ENCODE results near the gene FREM1. TPM values are rescaled to one million over a fixed set of nuclear protein-coding genes. Genes with fewer than 3 reads are reported as not detected.

FREM1 gene
- total RNA-seq, 4 donors from 2014 or later = 0.53 to 2.8 (median 1.5) TPM

- WGBS, 2 donors = 94 to 95% methylated on average over 7 of the region's 7 CpGs
- TF ChIP-seq POLR2A (IDR thresholded peaks at IDR 0.05) = no peak
- TF ChIP-seq, protein P1, sequence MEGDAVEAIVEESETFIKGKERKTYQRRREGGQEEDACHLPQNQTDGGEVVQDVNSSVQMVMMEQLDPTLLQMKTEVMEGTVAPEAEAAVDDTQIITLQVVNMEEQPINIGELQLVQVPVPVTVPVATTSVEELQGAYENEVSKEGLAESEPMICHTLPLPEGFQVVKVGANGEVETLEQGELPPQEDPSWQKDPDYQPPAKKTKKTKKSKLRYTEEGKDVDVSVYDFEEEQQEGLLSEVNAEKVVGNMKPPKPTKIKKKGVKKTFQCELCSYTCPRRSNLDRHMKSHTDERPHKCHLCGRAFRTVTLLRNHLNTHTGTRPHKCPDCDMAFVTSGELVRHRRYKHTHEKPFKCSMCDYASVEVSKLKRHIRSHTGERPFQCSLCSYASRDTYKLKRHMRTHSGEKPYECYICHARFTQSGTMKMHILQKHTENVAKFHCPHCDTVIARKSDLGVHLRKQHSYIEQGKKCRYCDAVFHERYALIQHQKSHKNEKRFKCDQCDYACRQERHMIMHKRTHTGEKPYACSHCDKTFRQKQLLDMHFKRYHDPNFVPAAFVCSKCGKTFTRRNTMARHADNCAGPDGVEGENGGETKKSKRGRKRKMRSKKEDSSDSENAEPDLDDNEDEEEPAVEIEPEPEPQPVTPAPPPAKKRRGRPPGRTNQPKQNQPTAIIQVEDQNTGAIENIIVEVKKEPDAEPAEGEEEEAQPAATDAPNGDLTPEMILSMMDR (IDR thresholded peaks at IDR 0.05) = no peak
- intact Hi-C loops (cut with DNase I; ENCODE audit: low total_unique reads) = no loop called here
Measured at GRCh38 chr9:14775917-14776316, 134.3 kb downstream of the FREM1 start.

GRCh38 chr9:14770592-14770991 is 139.6 kb downstream of the FREM1 start:
- intact Hi-C loops (cut with DNase I; ENCODE audit: low total_unique reads) = no loop called here
- no peak for TF ChIP-seq POLR2A (IDR thresholded peaks at IDR 0.05)
- TF ChIP-seq, protein P1 (IDR thresholded peaks at IDR 0.05) = no peak
- no peak overlapping the region for H3K4me3 ChIP-seq (ENCODE audit: low read depth, poor library complexity, severe bottlenecking)
- DNase-seq (ENCODE audit: low spot score in 2 of 2) = no peak
- WGBS, 2 donors = 85 to 87% methylated on average over 7 of the region's 7 CpGs

More at GRCh38 chr9:14775917-14776316, 134.3 kb downstream of the FREM1 start:
- DNase-seq (ENCODE audit: low spot score in 2 of 2) = no peak
- H3K4me3 ChIP-seq (ENCODE audit: low read depth, poor library complexity, severe bottlenecking) = no peak overlapping the region

GRCh38 chr9:14769230-14769571 is 141.0 kb downstream of the FREM1 start:
- 56 to 59% methylated on average over 3 of the region's 3 CpGs for WGBS, 2 donors
- TF ChIP-seq, protein P1 (IDR thresholded peaks at IDR 0.05) = no peak
- no peak for TF ChIP-seq POLR2A (IDR thresholded peaks at IDR 0.05)
- no peak for DNase-seq (ENCODE audit: low spot score in 2 of 2)
- intact Hi-C loops (cut with DNase I; ENCODE audit: low total_unique reads) = loop anchor here (5.0 kb wide), 2 partner anchors 152 to 1518 kb away; no protein-coding TSS in a partner anchor
- H3K4me3 ChIP-seq (ENCODE audit: low read depth, poor library complexity, severe bottlenecking) = no peak overlapping the region

DNA sequence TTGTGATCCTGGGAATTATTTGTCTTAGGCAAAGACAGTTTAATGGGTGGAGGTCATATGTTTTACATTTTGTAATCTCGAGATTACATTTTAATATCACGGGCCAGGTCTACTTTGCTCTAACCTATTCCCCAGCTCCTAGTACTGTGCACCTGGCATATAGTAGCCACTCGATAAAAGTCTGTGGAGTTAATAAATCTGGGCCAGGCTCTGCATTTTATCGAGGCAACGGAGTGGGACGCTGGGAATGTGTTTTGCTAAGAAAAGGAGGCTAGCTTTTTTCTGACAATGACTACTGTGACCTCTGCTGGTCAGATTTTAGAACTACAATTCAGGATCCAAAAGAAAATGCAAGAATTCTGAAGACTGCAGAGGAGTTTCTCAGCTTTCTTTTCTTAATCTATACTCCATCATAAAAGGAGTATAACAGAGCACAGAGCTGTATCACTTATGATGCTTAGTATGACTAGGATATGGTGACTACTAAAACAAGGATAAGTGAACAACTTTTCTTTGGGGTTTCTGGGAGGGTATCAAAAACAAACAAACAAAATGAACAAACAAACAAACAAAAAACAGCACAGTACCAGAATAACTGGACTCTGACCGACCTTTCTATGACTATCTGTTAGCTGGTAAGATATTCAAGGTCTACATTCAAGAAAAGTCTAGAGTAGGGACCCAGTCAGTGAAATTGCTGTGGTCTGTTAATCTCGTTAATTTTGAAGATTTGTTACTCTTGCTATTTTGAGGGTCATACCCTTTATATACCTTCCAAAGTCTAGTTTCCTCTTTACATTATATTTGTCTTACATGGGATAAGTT is 141.6 kb downstream of the FREM1 start:
- TF ChIP-seq, protein P1 (IDR thresholded peaks at IDR 0.05) = peak in 1 of 3 donors; percentile 39
- TF ChIP-seq POLR2A (IDR thresholded peaks at IDR 0.05) = no peak
- WGBS, 2 donors = 25 to 28% methylated on average over 8 of the region's 8 CpGs
- DNase-seq (ENCODE audit: low spot score in 2 of 2) = no peak
- no peak overlapping the region for H3K4me3 ChIP-seq (ENCODE audit: low read depth, poor library complexity, severe bottlenecking)
- intact Hi-C loops (cut with DNase I; ENCODE audit: low total_unique reads) = loop anchor here (5.0 kb wide), 2 partner anchors 151 to 1519 kb away; no protein-coding TSS in a partner anchor

DNA sequence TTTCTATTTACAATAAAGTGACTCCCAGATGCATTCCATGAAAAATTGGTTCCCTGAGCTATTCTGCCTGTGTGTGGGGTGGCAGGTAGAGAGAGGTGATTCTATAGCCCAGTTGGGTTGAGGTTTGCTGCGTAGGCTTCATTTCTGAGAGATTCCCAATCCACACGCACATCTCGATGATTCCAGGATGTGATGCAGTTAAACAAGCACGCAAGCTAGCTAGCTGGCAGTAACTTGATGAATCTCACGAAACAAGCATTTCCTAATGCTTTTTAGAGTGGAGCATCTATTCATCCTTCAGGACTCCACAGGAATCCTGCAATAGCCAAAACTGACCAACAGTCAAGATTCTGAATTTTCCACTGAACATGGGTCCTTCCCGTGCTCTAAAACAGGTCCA is 143.9 kb downstream of the FREM1 start:
- TF ChIP-seq, protein P1 (IDR thresholded peaks at IDR 0.05) = no peak
- TF ChIP-seq POLR2A (IDR thresholded peaks at IDR 0.05) = no peak
- 84 to 87% methylated on average over 6 of the region's 6 CpGs for WGBS, 2 donors
- no peak for DNase-seq (ENCODE audit: low spot score in 2 of 2)
- intact Hi-C loops (cut with DNase I; ENCODE audit: low total_unique reads) = loop anchor here (5.0 kb wide), 2 partner anchors 149 to 1521 kb away; no protein-coding TSS in a partner anchor
- H3K4me3 ChIP-seq (ENCODE audit: low read depth, poor library complexity, severe bottlenecking) = no peak overlapping the region
